ENCODE measurements around the gene DCAF11. TPM values are rescaled to one million over a fixed set of nuclear protein-coding genes. Genes with fewer than 3 reads are reported as not detected.

The DCAF11 gene
- total and polyA plus RNA-seq, 2 donors (not counting 1 experiment from before 2014, with no cell fraction given): 64.5 to 96.3 TPM

GRCh38 chr14:24138396-24139271, 24.1 kb downstream of the DCAF11 start:
- Histone ChIP-seq H3K4me2 (replicated peaks; ENCODE audit: low read depth, low read length, poor library complexity, severe bottlenecking) (no peak overlapping the region), H3K79me2 (ENCODE audit: control insufficient read depth, insufficient read depth, low read length) (peaks cover 62% of the 10 kb centered on the region), H3K9ac (ENCODE audit: low read length) (no peak overlapping the region)

More at GRCh38 chr14:24138396-24139271, 24.1 kb downstream of the DCAF11 start:
- DNase-seq (no peak), ATAC-seq (ENCODE audit: low read depth) (no peak)
- Mint-ChIP-seq H3K4me1 (peaks cover 58% of the 10 kb centered on the region), H3K4me3 (peak overlapping the region; percentile 65), H3K27me3 (no peaks in the 10 kb centered on the region), H3K9me3 (ENCODE audit: insufficient read depth) (no peaks in the 10 kb centered on the region), H3K27ac (peak overlapping the region; percentile 47)
- no peak overlapping the region for H3K4me3 ChIP-seq (ENCODE audit: control extremely low read depth in 1 of 5, extremely low read depth in 1 of 5, insufficient read depth in 1 of 5, low read depth in 2 of 5, low read length in 4 of 5)
- H3K4me1 ChIP-seq (ENCODE audit: control insufficient read depth in 2 of 2, insufficient read depth in 2 of 2, low read length in 2 of 2): peaks cover 27 to 41% of the 10 kb centered on the region in 2 donors
- no peaks in the 10 kb centered on the region for H3K27me3 ChIP-seq (replicated peaks in 1 of 4; ENCODE audit: control extremely low read depth in 1 of 4, control insufficient read depth in 3 of 4, insufficient read depth in 4 of 4, low read length in 3 of 4)
- peaks cover 0 to 34% of the 10 kb centered on the region in 2 experiments for H3K36me3 ChIP-seq (replicated peaks in 1 of 2; ENCODE audit: control extremely low read depth in 1 of 2, control insufficient read depth in 1 of 2, extremely low read depth in 1 of 2, insufficient read depth in 2 of 2, low read length in 1 of 2)
- no peak overlapping the region for H3K27ac ChIP-seq (ENCODE audit: low read length in 2 of 2)
- H2AFZ ChIP-seq (ENCODE audit: insufficient read depth, low read depth, low read length, poor library complexity, severe bottlenecking): no peak overlapping the region
- no peaks in the 10 kb centered on the region for H3K9me3 ChIP-seq (ENCODE audit: control extremely low read depth in 1 of 3, control insufficient read depth in 2 of 3, insufficient read depth in 1 of 3, low read length in 2 of 3)
- 95% methylated on average over 11 of the region's 13 CpGs for WGBS (ENCODE audit: insufficient coverage)
- POLR2A ChIA-PET: interaction anchor here (0.6 to 1.0 kb wide), 3 partner anchors 8 to 55 kb away, joined by 3 to 4 read pairs (median 3); partner anchors contain the start of genes DCAF11, NRL and PSME2
- H4K20me1 ChIP-seq (ENCODE audit: control insufficient read depth, insufficient read depth, low read length, poor library complexity, severe bottlenecking): peaks cover 16% of the 10 kb centered on the region
- CTCF ChIA-PET: interaction anchor here (0.7 to 4.6 kb wide), 5 partner anchors 14 to 195 kb away, joined by 3 to 43 read pairs (median 9); partner anchors contain the start of genes DCAF11, IRF9 and NRL
- intact Hi-C loops (cut with micrococcal nuclease): no loop called here
- TF ChIP-seq CTCF (IDR thresholded peaks at IDR 0.05) (no peak), EZH2 (IDR thresholded peaks at IDR 0.05; ENCODE audit: borderline replicate concordance, insufficient read depth, low read depth, low read length, poor library complexity, severe bottlenecking) (no peak)
